Neural progenitor cell (in vitro differentiated cells): ENCODE data around the gene CPN2. TPM values are rescaled to one million over a fixed set of nuclear protein-coding genes. Genes with fewer than 3 reads are reported as not detected.

Experiments
- DNase-seq: peaks from one replicate; pipeline ENCODE4 v3.0.0-alpha.2; 2016; ENCODE audit warnings: low spot score
- H2AFZ ChIP-seq: fragments of 200-600 bp; sonication (generic); replicated peaks from 2 replicates; pipeline ENCODE4 v1.6.1; 2016; ENCODE audit warnings: antibody characterized with exemption
- H3F3A ChIP-seq: fragments of 200-600 bp; sonication (generic); 2 replicates; pipeline ENCODE4 v1.6.1; 2016; ENCODE audit warnings: antibody characterized with exemption, low read depth
- H3K27ac ChIP-seq: fragments of 200-600 bp; sonication (generic); 2 replicates; pipeline ENCODE4 v1.5.1; 2016; ENCODE audit warnings: mild to moderate bottlenecking
- H3K27me3 ChIP-seq: fragments of 200-600 bp; sonication (generic); 2 replicates; pipeline ENCODE4 v1.6.1; 2016; ENCODE audit warnings: mild to moderate bottlenecking, moderate library complexity
- H3K36me3 ChIP-seq: fragments of 200-600 bp; sonication (generic); 2 replicates; pipeline ENCODE4 v1.5.1; 2016
- H3K4me1 ChIP-seq: fragments of 200-600 bp; sonication (generic); 2 replicates; pipeline ENCODE4 v1.6.1; 2016; ENCODE audit warnings: mixed run types
- H3K4me2 ChIP-seq: fragments of 200-600 bp; sonication (generic); 2 replicates; pipeline ENCODE4 v1.6.1; 2016
- H3K4me3 ChIP-seq: fragments of 200-600 bp; sonication (generic); 2 replicates; pipeline ENCODE4 v1.5.1; 2016
- H3K79me2 ChIP-seq: fragments of 200-600 bp; sonication (generic); 2 replicates; pipeline ENCODE4 v1.6.1; 2016; ENCODE audit warnings: low read depth
- H3K9ac ChIP-seq: fragments of 200-600 bp; sonication (generic); 2 replicates; pipeline ENCODE4 v1.6.1; 2016
- H3K9me3 ChIP-seq: fragments of 200-600 bp; sonication (generic); 2 replicates; pipeline ENCODE4 v1.5.1; 2016; ENCODE audit warnings: low read depth
- H4K20me1 ChIP-seq: fragments of 200-600 bp; sonication (generic); 2 replicates; pipeline ENCODE4 v1.6.1; 2016; ENCODE audit warnings: low read depth
- H3K27ac Mint-ChIP-seq: 3 replicates; pipeline ENCODE4 v1.8.0; 2021; ENCODE audit warnings: mixed read lengths
- H3K27me3 Mint-ChIP-seq: 2 replicates; pipeline ENCODE4 v1.8.0; 2022; ENCODE audit warnings: low read depth, mild to moderate bottlenecking, inconsistent platforms, moderate library complexity, mixed read lengths; ENCODE audit not compliant: insufficient read depth
- H3K36me3 Mint-ChIP-seq: 3 replicates; pipeline ENCODE4 v1.8.0; 2021; ENCODE audit warnings: mixed read lengths
- H3K4me1 Mint-ChIP-seq: 3 replicates; pipeline ENCODE4 v1.8.0; 2021; ENCODE audit warnings: mixed read lengths
- H3K4me3 Mint-ChIP-seq: 3 replicates; pipeline ENCODE4 v1.8.0; 2021; ENCODE audit warnings: mild to moderate bottlenecking, moderate library complexity, mixed read lengths
- H3K9me3 Mint-ChIP-seq: 3 replicates; pipeline ENCODE4 v1.8.0; 2020; ENCODE audit warnings: mixed read lengths
- EZH2 ChIP-seq: fragments of 200-600 bp; sonication (generic); IDR thresholded peaks from 2 replicates; pipeline ENCODE4 v1.6.1; 2017; ENCODE audit warnings: antibody characterized with exemption, mild to moderate bottlenecking, moderate library complexity
- EZH2phosphoT487 ChIP-seq: fragments of 200-600 bp; sonication (generic); IDR thresholded peaks from 2 replicates; pipeline ENCODE4 v1.6.1; 2017; ENCODE audit warnings: antibody characterized with exemption
- total RNA-seq: library from RNA; depleted of rRNA; stranded (reverse); fragments of >200 nt; gene quantifications from 2 replicates; pipeline ENCODE4 v1.2.3, GENCODE V29; 2015; ENCODE audit warnings: low replicate concordance
- TF ChIP-seq, protein P1 (sequence below): fragments of 200-600 bp; sonication (generic); IDR thresholded peaks from 2 replicates; pipeline ENCODE4 v1.5.1; 2017; ENCODE audit warnings: antibody characterized with exemption, mild to moderate bottlenecking

Gene CPN2
- total RNA-seq, 1 donor from 2014 or later, result not detected

DNA sequence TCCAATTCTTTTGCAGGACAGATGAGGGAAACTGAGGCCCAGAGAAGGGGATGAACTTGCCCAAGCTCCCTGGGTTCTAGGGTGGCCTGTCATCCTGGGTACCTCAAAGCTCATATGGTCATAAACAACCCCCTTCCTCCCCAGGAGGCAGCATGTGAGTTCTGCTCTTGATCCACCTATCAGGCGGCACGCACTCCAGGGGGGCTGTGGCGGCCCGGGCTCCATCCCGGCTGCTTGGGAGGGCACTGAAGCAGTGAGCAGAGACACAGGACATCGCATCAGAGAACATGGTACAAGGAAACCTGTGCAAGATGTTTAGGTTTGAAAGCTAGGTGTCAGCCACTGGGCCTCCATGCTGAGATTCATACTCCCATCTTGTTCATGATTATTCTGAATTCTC, 34.2 kb downstream of the CPN2 start:
- H3K4me1 Mint-ChIP-seq, result peaks cover 30% of the 10 kb centered on the region
- H3K9ac ChIP-seq, result no peak overlapping the region
- peaks cover 18% of the 10 kb centered on the region for H3K4me1 ChIP-seq
- no peak overlapping the region for H3K4me2 ChIP-seq
- H3K27ac Mint-ChIP-seq, result no peak overlapping the region
- no peaks in the 10 kb centered on the region for H3K79me2 ChIP-seq
- H3K9me3 ChIP-seq, result peaks cover 7% of the 10 kb centered on the region
- DNase-seq, result no peak
- H4K20me1 ChIP-seq, result no peaks in the 10 kb centered on the region
- peaks cover 40% of the 10 kb centered on the region for H3K27me3 Mint-ChIP-seq
- no peak overlapping the region for H2AFZ ChIP-seq
- TF ChIP-seq EZH2 (no peak), EZH2phosphoT487 (no peak)
- TF ChIP-seq, protein P1, sequence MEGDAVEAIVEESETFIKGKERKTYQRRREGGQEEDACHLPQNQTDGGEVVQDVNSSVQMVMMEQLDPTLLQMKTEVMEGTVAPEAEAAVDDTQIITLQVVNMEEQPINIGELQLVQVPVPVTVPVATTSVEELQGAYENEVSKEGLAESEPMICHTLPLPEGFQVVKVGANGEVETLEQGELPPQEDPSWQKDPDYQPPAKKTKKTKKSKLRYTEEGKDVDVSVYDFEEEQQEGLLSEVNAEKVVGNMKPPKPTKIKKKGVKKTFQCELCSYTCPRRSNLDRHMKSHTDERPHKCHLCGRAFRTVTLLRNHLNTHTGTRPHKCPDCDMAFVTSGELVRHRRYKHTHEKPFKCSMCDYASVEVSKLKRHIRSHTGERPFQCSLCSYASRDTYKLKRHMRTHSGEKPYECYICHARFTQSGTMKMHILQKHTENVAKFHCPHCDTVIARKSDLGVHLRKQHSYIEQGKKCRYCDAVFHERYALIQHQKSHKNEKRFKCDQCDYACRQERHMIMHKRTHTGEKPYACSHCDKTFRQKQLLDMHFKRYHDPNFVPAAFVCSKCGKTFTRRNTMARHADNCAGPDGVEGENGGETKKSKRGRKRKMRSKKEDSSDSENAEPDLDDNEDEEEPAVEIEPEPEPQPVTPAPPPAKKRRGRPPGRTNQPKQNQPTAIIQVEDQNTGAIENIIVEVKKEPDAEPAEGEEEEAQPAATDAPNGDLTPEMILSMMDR, result no peak
- H3K4me3 Mint-ChIP-seq, result no peak overlapping the region
- H3K9me3 Mint-ChIP-seq, result peaks cover 15% of the 10 kb centered on the region
- peaks cover 3% of the 10 kb centered on the region for H3K36me3 Mint-ChIP-seq
- H3K36me3 ChIP-seq, result no peaks in the 10 kb centered on the region
- peaks cover 26% of the 10 kb centered on the region for H3F3A ChIP-seq
- peaks cover 17% of the 10 kb centered on the region for H3K27me3 ChIP-seq
- no peak overlapping the region for H3K4me3 ChIP-seq
- no peak overlapping the region for H3K27ac ChIP-seq

- Histone ChIP-seq H3K9me3 (peaks cover 7% of the 10 kb centered on the region), H2AFZ (no peak overlapping the region), H4K20me1 (no peaks in the 10 kb centered on the region), H3K27me3 (peaks cover 21% of the 10 kb centered on the region), H3K79me2 (no peaks in the 10 kb centered on the region), H3K4me3 (peak overlapping the region; percentile 20), H3K9ac (no peak overlapping the region), H3K4me2 (peak overlapping the region; percentile 66), H3K4me1 (peaks cover 18% of the 10 kb centered on the region), H3F3A (peaks cover 26% of the 10 kb centered on the region), H3K36me3 (no peaks in the 10 kb centered on the region), H3K27ac (no peak overlapping the region)
- H3K36me3 Mint-ChIP-seq, result peaks cover 3% of the 10 kb centered on the region
- H3K27ac Mint-ChIP-seq, result no peak overlapping the region
- no peak for DNase-seq
- peaks cover 30% of the 10 kb centered on the region for H3K4me1 Mint-ChIP-seq
- H3K4me3 Mint-ChIP-seq, result peak overlapping the region; percentile 58
- H3K27me3 Mint-ChIP-seq, result peaks cover 50% of the 10 kb centered on the region
- TF ChIP-seq, protein P1, result no peak
- no peak for TF ChIP-seq EZH2phosphoT487
- TF ChIP-seq EZH2, result no peak
- peaks cover 17% of the 10 kb centered on the region for H3K9me3 Mint-ChIP-seq
Measured at GRCh38 chr3:194315965-194316361, 35.2 kb downstream of the CPN2 start.

DNA sequence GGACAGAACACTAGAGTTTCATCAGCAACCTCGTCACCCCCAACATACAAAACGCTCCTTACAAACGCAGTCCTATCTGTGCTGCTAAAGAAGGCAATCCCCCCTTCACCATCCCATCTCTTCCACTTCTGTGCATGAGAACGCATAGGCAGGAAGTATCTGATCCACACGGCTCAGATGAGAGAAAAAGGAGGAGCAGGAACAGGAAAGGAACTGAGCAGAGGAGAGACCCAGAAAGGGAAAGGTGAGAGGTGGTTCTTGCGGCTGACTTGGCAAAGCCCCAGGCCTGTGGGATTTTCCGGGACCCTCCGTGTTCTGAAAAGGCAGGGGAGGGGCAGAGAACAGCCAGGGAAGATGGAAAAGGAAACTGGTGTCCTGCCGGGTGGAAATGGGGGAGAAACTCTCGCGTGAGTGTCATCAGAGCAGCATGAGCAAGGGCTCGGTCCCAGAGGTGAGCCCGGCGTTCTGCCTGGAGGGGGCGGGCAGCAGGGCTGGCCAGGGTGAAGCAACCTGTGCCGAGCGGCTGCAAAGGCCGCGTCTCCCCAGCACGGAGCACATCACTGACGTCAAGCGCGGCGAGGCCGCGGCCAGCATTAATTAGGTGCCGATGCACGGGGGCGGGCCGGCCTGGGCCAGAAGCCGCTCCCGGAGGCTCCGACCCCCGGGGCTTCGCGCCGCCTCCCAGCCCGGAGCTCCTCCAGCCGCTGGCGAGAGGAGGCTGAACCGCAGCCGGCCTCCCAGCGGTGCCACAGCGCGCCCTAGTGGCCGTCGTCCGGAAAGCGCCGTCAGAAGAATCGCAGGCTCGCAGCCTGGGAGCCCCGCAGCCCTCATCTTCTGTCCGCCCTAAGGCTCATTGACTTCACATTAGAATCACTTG, 35.8 kb downstream of the CPN2 start:
- Mint-ChIP-seq H3K4me3 (peak overlapping the region; percentile 68), H3K27ac (peak overlapping the region; percentile 27), H3K4me1 (peaks cover 30% of the 10 kb centered on the region), H3K9me3 (peaks cover 17% of the 10 kb centered on the region), H3K36me3 (peaks cover 3% of the 10 kb centered on the region), H3K27me3 (peaks cover 54% of the 10 kb centered on the region)
- H3K4me3 ChIP-seq, result peak overlapping the region; percentile 38
- H3K27ac ChIP-seq, result no peak overlapping the region
- H3K4me2 ChIP-seq, result peak overlapping the region; percentile 72
- peaks cover 7% of the 10 kb centered on the region for H3K9me3 ChIP-seq
- H3K36me3 ChIP-seq, result no peaks in the 10 kb centered on the region
- TF ChIP-seq EZH2, result no peak
- TF ChIP-seq, protein P1, result peak; percentile 90
- H3K9ac ChIP-seq, result no peak overlapping the region
- H3K79me2 ChIP-seq, result no peaks in the 10 kb centered on the region
- DNase-seq, result peak; percentile 95
- peaks cover 23% of the 10 kb centered on the region for H3K4me1 ChIP-seq
- no peaks in the 10 kb centered on the region for H4K20me1 ChIP-seq
- peaks cover 26% of the 10 kb centered on the region for H3F3A ChIP-seq
- H2AFZ ChIP-seq, result no peak overlapping the region
- H3K27me3 ChIP-seq, result peaks cover 21% of the 10 kb centered on the region
